GM10248 (cell line): Measurements from ENCODE around the gene SGO2.

Experiments
- CTCF ChIA-PET: fragments of 300-600 bp; sonication (Branson Sonifier 250); formaldehyde crosslinking; extraction: SDS; loops from one replicate; lab custom pipeline; 2021; ENCODE audit warnings: antibody characterized with exemption; lab: Yijun Ruan, JAX
- POLR2A ChIA-PET: fragments of 350-650 bp; sonication (Branson Sonifier 250); formaldehyde crosslinking; extraction: SDS; loops from one replicate; lab custom pipeline; 2020; ENCODE audit warnings: antibody characterized with exemption; lab: Yijun Ruan, JAX
- DNase-seq: peaks from one replicate; pipeline ENCODE4 v3.0.0; 2012; ENCODE audit errors: extremely low spot score
- TF ChIP-seq, protein P1 (sequence below): IDR thresholded peaks from 2 replicates; pipeline ENCODE4 v1.5.1; 2012; ENCODE audit warnings: mild to moderate bottlenecking, low read depth; ENCODE audit errors: extremely low read depth, missing control alignments, control extremely low read depth

SGO2 gene

DNA sequence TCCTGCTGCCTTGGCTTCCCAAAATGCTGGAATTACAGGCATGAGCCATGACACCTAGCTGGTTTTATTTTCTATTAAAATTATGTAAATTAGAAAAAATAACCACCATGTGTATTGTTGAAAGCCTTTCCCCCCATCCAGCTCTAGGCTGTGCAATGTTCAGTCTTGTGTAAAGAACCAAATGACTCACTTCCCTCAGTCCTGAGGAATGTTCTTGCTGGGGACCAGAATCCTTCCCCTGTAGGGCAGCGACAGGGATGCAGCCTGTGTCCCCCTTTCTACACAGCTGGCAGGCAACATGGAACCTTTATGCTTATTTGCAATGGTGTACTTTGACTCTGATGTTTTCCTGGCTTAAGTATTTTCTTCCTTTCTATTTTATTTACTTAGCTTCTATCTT, 89.2 kb downstream of the SGO2 start:
- TF ChIP-seq, protein P1, sequence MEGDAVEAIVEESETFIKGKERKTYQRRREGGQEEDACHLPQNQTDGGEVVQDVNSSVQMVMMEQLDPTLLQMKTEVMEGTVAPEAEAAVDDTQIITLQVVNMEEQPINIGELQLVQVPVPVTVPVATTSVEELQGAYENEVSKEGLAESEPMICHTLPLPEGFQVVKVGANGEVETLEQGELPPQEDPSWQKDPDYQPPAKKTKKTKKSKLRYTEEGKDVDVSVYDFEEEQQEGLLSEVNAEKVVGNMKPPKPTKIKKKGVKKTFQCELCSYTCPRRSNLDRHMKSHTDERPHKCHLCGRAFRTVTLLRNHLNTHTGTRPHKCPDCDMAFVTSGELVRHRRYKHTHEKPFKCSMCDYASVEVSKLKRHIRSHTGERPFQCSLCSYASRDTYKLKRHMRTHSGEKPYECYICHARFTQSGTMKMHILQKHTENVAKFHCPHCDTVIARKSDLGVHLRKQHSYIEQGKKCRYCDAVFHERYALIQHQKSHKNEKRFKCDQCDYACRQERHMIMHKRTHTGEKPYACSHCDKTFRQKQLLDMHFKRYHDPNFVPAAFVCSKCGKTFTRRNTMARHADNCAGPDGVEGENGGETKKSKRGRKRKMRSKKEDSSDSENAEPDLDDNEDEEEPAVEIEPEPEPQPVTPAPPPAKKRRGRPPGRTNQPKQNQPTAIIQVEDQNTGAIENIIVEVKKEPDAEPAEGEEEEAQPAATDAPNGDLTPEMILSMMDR: no peak
- DNase-seq: no peak
- CTCF ChIA-PET: interaction anchor here (0.7 to 2.8 kb wide), 5 partner anchors 11 to 131 kb away, joined by 3 to 11 read pairs (median 3); no protein-coding TSS in a partner anchor
- POLR2A ChIA-PET: no interaction called here

- DNase-seq: no peak
- CTCF ChIA-PET: interaction anchor here (1.7 to 2.8 kb wide), 2 partner anchors 10 to 14 kb away, joined by 8 to 11 read pairs; no protein-coding TSS in a partner anchor
- POLR2A ChIA-PET: no interaction called here
- TF ChIP-seq, protein P1: no peak
Observed at GRCh38 chr2:200616193-200616592, 90.2 kb downstream of the SGO2 start.

- TF ChIP-seq, protein P1: no peak
- ChIA-PET CTCF (no interaction called here), POLR2A (no interaction called here)
- DNase-seq: no peak
Observed at GRCh38 chr2:200616656-200617055, 90.6 kb downstream of the SGO2 start.

GRCh38 chr2:200617156-200618053, 91.4 kb downstream of the SGO2 start:
- no peak for DNase-seq
- CTCF ChIA-PET: interaction anchor here (1.0 to 1.6 kb wide), 2 partner anchors 21 to 31 kb away, joined by 3 to 4 read pairs; partner anchors contain the start of gene AOX1
- POLR2A ChIA-PET: no interaction called here
- TF ChIP-seq, protein P1: no peak

GRCh38 chr2:200618054-200618419, 92.0 kb downstream of the SGO2 start:
- POLR2A ChIA-PET: no interaction called here
- CTCF ChIA-PET: interaction anchor here (1.0 to 1.7 kb wide), 4 partner anchors 20 to 86 kb away, joined by 3 to 5 read pairs (median 4); partner anchors contain the start of gene AOX1
- DNase-seq: no peak
- TF ChIP-seq, protein P1: no peak

GRCh38 chr2:200618590-200619021, 92.6 kb downstream of the SGO2 start:
- ChIA-PET CTCF (interaction anchor here (1.5 to 1.7 kb wide), 3 partner anchors 20 to 85 kb away, joined by 3 to 5 read pairs (median 4); partner anchors contain the start of gene AOX1), POLR2A (no interaction called here)
- no peak for DNase-seq
- TF ChIP-seq, protein P1: no peak
